Stimulated activated effector memory CD8-positive, alpha-beta T cell treated with anti-CD3 and anti-CD28 coated beads, Interleukin-12 subunit alpha, Interleukin-12 subunit beta, amount 100 ng/mL, for 72 hours (primary cell): ENCODE results near the gene OR4N5.

Source experiments
- ATAC-seq: fragments of 150-1000 bp; cut with Tn5 transposase; 2 replicates; pipeline ENCODE4 v1.10.0; 2021
- DNase-seq, 2 donors: peaks; one replicate each; pipeline ENCODE4 v3.0.0; 2021 to 2022; ENCODE audit warnings: low spot score in 2 of 2
- H3K27ac Mint-ChIP-seq: one replicate; pipeline ENCODE4 v1.8.0; 2022; ENCODE audit warnings: mild to moderate bottlenecking, mixed read lengths
- H3K36me3 Mint-ChIP-seq: one replicate; pipeline ENCODE4 v1.8.0; 2022; ENCODE audit warnings: mild to moderate bottlenecking, mixed read lengths
- H3K4me1 Mint-ChIP-seq: one replicate; pipeline ENCODE4 v1.8.0; 2022; ENCODE audit warnings: mixed read lengths
- H3K4me3 Mint-ChIP-seq: one replicate; pipeline ENCODE4 v1.8.0; 2022; ENCODE audit warnings: mild to moderate bottlenecking, mixed read lengths
- H3K9me3 Mint-ChIP-seq: one replicate; pipeline ENCODE4 v1.8.0; 2022; ENCODE audit warnings: mixed read lengths

Gene OR4N5

DNA sequence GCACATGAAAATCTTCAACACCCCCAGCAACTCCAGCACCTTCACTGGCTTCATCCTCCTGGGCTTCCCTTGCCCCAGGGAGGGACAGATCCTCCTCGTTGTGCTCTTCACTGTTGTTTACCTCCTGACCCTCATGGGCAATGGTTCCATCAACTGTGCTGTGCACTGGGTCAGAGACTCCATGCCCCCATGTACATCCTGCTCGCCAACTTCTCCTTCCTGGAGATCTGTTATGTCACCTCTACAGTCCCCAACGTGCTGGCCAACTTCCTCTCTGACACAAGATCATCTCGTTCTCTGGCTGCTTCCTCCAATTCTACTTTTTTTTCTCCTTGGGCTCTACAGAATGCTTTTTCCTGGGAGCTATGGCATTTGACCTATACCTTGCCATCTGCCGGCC lies 40.6 kb downstream of the OR4N5 start:
- Mint-ChIP-seq H3K4me1 (no peaks in the 10 kb centered on the region), H3K27ac (no peak overlapping the region), H3K9me3 (no peaks in the 10 kb centered on the region), H3K36me3 (no peaks in the 10 kb centered on the region), H3K4me3 (no peak overlapping the region)
- no peak for DNase-seq
- no peak for ATAC-seq

DNA sequence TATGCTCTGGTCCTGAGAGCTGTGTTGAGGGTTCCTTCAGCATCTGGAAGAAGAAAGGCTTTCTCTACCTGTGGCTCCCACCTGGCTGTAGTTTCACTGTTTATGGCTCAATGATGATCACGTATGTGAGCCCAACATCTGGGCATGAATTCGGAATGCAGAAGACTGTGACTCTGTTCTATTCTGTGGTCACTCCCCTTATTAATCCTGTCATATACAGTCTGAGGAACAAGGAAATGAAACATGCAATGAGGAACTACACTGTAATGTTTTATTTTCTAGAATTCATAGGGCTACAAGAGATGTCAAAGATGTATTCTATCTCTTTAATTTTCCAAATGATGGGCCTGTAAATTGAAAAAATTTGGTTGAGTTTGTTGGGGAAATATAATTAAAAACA lies 41.3 kb downstream of the OR4N5 start:
- H3K36me3 Mint-ChIP-seq = no peaks in the 10 kb centered on the region
- H3K9me3 Mint-ChIP-seq = no peaks in the 10 kb centered on the region
- no peak overlapping the region for H3K27ac Mint-ChIP-seq
- no peaks in the 10 kb centered on the region for H3K4me1 Mint-ChIP-seq
- H3K4me3 Mint-ChIP-seq = no peak overlapping the region
- DNase-seq (no peak), ATAC-seq (no peak)

DNA sequence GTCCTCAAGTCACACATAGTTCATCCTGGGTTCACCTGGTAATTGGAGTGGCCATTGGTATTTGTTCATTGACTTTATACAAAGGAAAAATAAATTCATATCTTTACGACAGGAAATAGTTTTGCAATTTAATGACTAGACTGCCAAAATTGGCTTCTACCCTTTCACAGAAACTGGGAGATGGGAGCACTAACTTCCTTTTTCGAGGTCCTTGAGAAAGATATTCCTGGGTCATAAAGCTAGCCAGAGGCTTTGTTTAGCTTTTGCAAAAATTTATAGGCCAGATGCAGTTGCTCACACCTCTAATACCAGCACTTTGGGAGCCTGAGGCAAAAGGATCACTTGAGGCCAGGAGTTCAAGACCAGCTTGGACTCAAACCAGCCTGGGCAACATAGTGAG lies 41.9 kb downstream of the OR4N5 start:
- no peak for ATAC-seq
- H3K27ac Mint-ChIP-seq = no peak overlapping the region
- H3K9me3 Mint-ChIP-seq = no peaks in the 10 kb centered on the region
- no peak for DNase-seq
- H3K4me3 Mint-ChIP-seq = no peak overlapping the region
- no peaks in the 10 kb centered on the region for H3K36me3 Mint-ChIP-seq
- H3K4me1 Mint-ChIP-seq = no peaks in the 10 kb centered on the region

DNA sequence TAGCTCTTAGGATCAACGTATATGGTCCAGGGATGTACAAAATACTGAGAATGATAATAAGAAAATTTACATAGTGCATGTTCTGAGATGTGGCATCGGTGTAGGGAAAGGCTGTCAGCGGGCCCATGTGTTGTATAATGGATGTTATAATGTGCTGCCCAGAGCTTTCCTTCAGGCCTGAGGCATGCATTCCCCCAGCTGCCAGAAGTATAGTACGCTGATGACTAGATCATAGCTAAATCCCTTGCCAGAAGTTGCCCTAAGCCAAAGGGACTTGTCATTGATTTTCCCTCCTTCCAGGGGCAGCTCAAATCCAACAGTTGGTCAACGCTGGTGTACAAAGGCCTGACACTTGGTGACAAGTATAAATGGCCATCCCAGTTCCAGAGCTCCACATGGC lies 45.6 kb downstream of the OR4N5 start:
- no peak overlapping the region for H3K27ac Mint-ChIP-seq
- no peaks in the 10 kb centered on the region for H3K36me3 Mint-ChIP-seq

DNA sequence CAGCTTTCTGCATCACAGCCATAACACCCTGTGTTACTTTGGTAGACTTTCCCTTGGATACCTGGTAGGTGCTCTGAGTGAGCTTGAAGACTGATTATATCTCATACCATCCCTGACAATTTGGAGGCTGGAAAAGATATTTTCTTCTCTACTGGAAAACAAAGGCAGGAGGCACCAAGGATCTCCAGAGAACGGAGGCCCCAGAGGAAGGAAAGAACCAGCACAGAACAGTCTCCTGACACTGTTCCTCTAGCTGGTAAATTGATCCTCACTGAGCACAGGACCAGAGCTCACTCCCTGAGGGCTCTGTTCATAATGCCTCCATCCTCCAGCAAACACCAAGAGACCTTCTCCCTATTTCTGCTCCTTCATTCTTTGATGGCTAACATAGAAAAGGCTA lies 52.0 kb downstream of the OR4N5 start, which contains the start of gene OR11G2:
TSS of gene OR11G2 (plus strand) at position 301 of the 400 bp plus-strand sequence. CDS start 6,542 bp downstream, outside the sequence.
- Mint-ChIP-seq H3K4me1 (no peaks in the 10 kb centered on the region), H3K9me3 (no peaks in the 10 kb centered on the region), H3K36me3 (no peaks in the 10 kb centered on the region), H3K27ac (no peak within 1 kb of the TSS), H3K4me3 (no peak within 1 kb of the TSS)
- DNase-seq = no peak
- peak; percentile 32 for ATAC-seq

More for the DNA sequence above, 45.6 kb downstream of the OR4N5 start:
- ATAC-seq = no peak
- DNase-seq = no peak
- Mint-ChIP-seq H3K4me1 (no peaks in the 10 kb centered on the region), H3K4me3 (no peak overlapping the region), H3K9me3 (no peaks in the 10 kb centered on the region)

DNA sequence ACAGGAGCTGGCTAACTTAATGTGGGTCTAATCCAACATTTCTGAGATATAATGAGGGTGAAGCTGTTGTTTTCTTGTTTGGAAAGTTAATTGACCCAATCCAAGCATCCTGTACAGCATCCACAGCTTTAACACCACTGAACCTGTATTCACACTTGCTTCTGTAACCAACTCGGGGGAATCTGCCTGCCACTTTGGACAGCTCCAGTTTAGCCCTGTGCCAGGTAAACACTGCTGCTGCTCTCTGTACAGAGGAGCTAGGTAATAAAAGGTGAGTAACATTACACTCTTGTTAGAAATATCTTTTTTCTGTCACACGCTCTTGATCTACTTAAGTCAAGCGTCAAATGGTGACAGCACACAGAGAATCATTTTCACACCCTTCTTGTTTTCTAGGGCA lies 52.8 kb downstream of the OR4N5 start:
- no peak overlapping the region for H3K4me3 Mint-ChIP-seq
- H3K36me3 Mint-ChIP-seq = no peaks in the 10 kb centered on the region
- DNase-seq = no peak
- H3K27ac Mint-ChIP-seq = no peak overlapping the region
- ATAC-seq = no peak
- no peaks in the 10 kb centered on the region for H3K4me1 Mint-ChIP-seq
- H3K9me3 Mint-ChIP-seq = no peaks in the 10 kb centered on the region

DNA sequence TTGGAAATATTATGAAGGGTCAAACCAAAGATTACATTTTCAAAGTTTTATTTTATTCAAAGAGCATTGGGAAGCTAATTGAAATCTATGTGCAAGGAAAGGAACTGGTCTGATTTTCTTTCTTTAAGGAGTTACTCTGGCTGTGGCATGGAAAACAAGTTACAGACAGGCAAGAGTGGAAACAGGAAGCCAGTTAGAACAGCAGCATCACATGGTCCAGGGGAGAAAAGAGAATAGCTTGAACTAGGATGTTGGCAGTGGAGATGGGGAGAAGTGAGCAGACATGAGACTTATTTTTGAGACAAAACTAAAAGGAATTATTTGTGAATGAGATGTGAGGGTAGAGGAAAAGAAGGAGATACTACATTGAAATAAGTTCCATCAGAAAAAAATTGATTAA lies 55.5 kb downstream of the OR4N5 start:
- H3K4me1 Mint-ChIP-seq = no peaks in the 10 kb centered on the region
- DNase-seq = no peak
- no peaks in the 10 kb centered on the region for H3K36me3 Mint-ChIP-seq
- no peak overlapping the region for H3K27ac Mint-ChIP-seq
- ATAC-seq = no peak
- no peaks in the 10 kb centered on the region for H3K9me3 Mint-ChIP-seq
- no peak overlapping the region for H3K4me3 Mint-ChIP-seq
